ENCODE data around the gene NCKAP1.

NCKAP1 gene

GRCh38 chr2:182867426-182868053 is 170.7 kb downstream of the NCKAP1 start:
- DNase-seq (ENCODE audit: low read depth) = no peak

- DNase-seq (ENCODE audit: low read depth) = no peak
Measured at GRCh38 chr2:182866461-182867406, 171.5 kb downstream of the NCKAP1 start, which contains the start of gene FRZB. Gene FRZB (minus strand): TSS chr2:182866637. CDS start chr2:182866552, 85 bp downstream.

GRCh38 chr2:182866095-182866460 is 172.2 kb downstream of the NCKAP1 start:
- no peak for DNase-seq (ENCODE audit: low read depth)

GRCh38 chr2:182864949-182865570 is 173.2 kb downstream of the NCKAP1 start:
- no peak for DNase-seq (ENCODE audit: low read depth)

- DNase-seq (ENCODE audit: low read depth) = no peak
Measured at GRCh38 chr2:182863642-182864041, 174.6 kb downstream of the NCKAP1 start.

GRCh38 chr2:182862091-182862490 is 176.2 kb downstream of the NCKAP1 start:
- DNase-seq (ENCODE audit: low read depth) = no peak

GRCh38 chr2:182860858-182861257 is 177.4 kb downstream of the NCKAP1 start:
- DNase-seq (ENCODE audit: low read depth) = no peak
